Renal pelvis (tissue), 4 donors: ENCODE measurements around the gene BTD. TPM values are rescaled to one million over a fixed set of nuclear protein-coding genes. Genes with fewer than 3 reads are reported as not detected.

Experiments
- DNase-seq: peaks from one replicate; pipeline ENCODE4 v3.0.0-alpha.2; 2013
- polyA plus RNA-seq, 3 donors: library from polyadenylated mRNA; unstranded; fragments of 120-200 nt; gene quantifications; one replicate each; pipeline ENCODE4 v1.2.1, GENCODE V29; 2013; ENCODE audit not compliant: insufficient read length in 3 of 3

Gene BTD
- polyA plus RNA-seq, 3 donors, result 22.9 to 23.7 (median 23.5) TPM

- no peak for DNase-seq
Measured at GRCh38 chr3:15659254-15659975, 57.9 kb downstream of the BTD start.

GRCh38 chr3:15660055-15660935 is 58.8 kb downstream of the BTD start:
- DNase-seq, result no peak

GRCh38 chr3:15664144-15664543 is 62.6 kb downstream of the BTD start:
- DNase-seq, result no peak

- no peak for DNase-seq
Measured at GRCh38 chr3:15665510-15666150, 64.1 kb downstream of the BTD start.

- DNase-seq, result no peak
Measured at GRCh38 chr3:15666277-15666676, 64.7 kb downstream of the BTD start.

- no peak for DNase-seq
Measured at GRCh38 chr3:15667484-15667883, 65.9 kb downstream of the BTD start.

- DNase-seq, result no peak
Measured at GRCh38 chr3:15673536-15673935, 72.0 kb downstream of the BTD start.

- DNase-seq, result no peak
Measured at GRCh38 chr3:15676259-15676658, 74.7 kb downstream of the BTD start.

- DNase-seq, result no peak
Measured at GRCh38 chr3:15679306-15679705, 77.8 kb downstream of the BTD start.

- no peak for DNase-seq
Measured at GRCh38 chr3:15681668-15682067, 80.1 kb downstream of the BTD start.

GRCh38 chr3:15682561-15683185 is 81.1 kb downstream of the BTD start:
- DNase-seq, result no peak

- no peak for DNase-seq
Measured at GRCh38 chr3:15683253-15683652, 81.7 kb downstream of the BTD start.

- DNase-seq, result no peak
Measured at GRCh38 chr3:15685927-15686326, 84.4 kb downstream of the BTD start.

GRCh38 chr3:15690230-15690629 is 88.7 kb downstream of the BTD start:
- no peak for DNase-seq

GRCh38 chr3:15690748-15691147 is 89.2 kb downstream of the BTD start:
- DNase-seq, result no peak

GRCh38 chr3:15693355-15693754 is 91.8 kb downstream of the BTD start:
- no peak for DNase-seq

- DNase-seq, result no peak
Measured at GRCh38 chr3:15694628-15695027, 93.1 kb downstream of the BTD start.

Other genes with a start within 250 kb of the BTD start
- 10 to 100 TPM; 23.9 to 30.2 (median 29.5) TPM for gene METTL6, start 174.2 kb upstream of the BTD start, polyA plus RNA-seq
- gene EAF1, start 174.1 kb upstream of the BTD start, polyA plus RNA-seq, result 10 to 100 TPM; 14.5 to 23.7 (median 22.5) TPM
- gene COLQ, start 80.0 kb upstream of the BTD start, polyA plus RNA-seq, result 10 to 100 TPM in 2 of 3 donors, 1 to 10 TPM in 1; 4.0 to 11.0 (median 10.1) TPM
- 10 to 100 TPM; 19.4 to 25.9 (median 25.0) TPM for gene HACL1, start 176 bp upstream of the BTD start, polyA plus RNA-seq
- gene ANKRD28, start 196.2 kb downstream of the BTD start, polyA plus RNA-seq, result 10 to 100 TPM; 34.7 to 52.3 (median 45.9) TPM